ENCODE results near the gene STAT4. TPM values are rescaled to one million over a fixed set of nuclear protein-coding genes. Genes with fewer than 3 reads are reported as not detected.
A peak's percentile ranks its signal among the peaks of the same experiment; 100 is the strongest.

Gene STAT4, protein sequence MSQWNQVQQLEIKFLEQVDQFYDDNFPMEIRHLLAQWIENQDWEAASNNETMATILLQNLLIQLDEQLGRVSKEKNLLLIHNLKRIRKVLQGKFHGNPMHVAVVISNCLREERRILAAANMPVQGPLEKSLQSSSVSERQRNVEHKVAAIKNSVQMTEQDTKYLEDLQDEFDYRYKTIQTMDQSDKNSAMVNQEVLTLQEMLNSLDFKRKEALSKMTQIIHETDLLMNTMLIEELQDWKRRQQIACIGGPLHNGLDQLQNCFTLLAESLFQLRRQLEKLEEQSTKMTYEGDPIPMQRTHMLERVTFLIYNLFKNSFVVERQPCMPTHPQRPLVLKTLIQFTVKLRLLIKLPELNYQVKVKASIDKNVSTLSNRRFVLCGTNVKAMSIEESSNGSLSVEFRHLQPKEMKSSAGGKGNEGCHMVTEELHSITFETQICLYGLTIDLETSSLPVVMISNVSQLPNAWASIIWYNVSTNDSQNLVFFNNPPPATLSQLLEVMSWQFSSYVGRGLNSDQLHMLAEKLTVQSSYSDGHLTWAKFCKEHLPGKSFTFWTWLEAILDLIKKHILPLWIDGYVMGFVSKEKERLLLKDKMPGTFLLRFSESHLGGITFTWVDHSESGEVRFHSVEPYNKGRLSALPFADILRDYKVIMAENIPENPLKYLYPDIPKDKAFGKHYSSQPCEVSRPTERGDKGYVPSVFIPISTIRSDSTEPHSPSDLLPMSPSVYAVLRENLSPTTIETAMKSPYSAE
- 0.21 and 0.35 TPM in 2 replicates for polyA plus RNA-seq (2013)

DNA sequence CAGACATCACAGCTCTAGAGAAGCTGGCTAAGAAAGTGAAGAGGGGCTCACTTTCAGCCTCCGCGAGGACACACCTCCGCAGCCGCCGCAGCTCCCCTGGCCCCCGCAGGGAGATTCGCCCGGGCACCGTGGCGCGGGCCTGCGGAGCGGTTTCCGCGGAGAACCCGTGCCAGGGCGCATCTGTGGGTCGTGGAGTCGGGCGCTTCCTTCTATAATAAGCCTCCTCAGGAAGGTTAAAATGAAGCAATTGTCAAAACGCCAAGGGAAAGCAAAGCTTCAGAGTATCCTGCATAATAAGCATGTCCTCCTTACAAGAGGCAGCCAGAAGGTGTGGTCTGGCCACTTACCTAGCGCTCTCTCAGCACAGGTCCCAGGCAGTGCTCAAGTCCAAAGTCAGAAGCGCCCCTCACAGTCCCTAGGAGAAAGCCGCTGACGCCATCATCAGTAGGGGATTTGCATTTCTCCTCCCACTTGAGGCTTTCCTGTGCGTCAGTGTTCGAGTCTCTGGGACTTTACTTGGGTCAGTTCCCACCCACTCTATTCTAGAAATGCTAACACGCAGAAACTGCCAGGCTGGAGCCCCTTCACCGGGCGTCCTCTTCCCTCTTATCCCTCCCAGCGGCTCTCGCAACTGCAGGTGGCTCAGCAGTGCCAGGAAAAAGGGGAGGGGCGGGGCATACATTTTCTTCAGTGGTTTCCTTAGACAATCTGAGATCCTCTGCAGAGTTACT is at the start of gene STAT4:
STAT4 (minus strand) TSS at position 395 of the 731 bp plus-strand sequence. CDS start 2,791 bp downstream, outside the sequence.
- Histone ChIP-seq H3K9me3 (ENCODE audit: insufficient read depth, low read depth, low read length) (no peaks in the 10 kb centered on the region), H4K12ac (ENCODE audit: low read depth, low read length) (no peak within 1 kb of the TSS), H3K27me3 (ENCODE audit: insufficient read depth, low read length) (peaks cover 6% of the 10 kb centered on the region), H3K9ac (ENCODE audit: low read length) (no peak within 1 kb of the TSS), H2BK12ac (ENCODE audit: low read length) (no peak within 1 kb of the TSS), H3K27ac (ENCODE audit: low read depth, low read length) (no peak within 1 kb of the TSS), H2AK5ac (ENCODE audit: low read length) (no peak within 1 kb of the TSS), H3K4me3 (ENCODE audit: low read depth, low read length) (peak within 1 kb of the TSS; percentile 51), H3K79me2 (ENCODE audit: control insufficient read depth, insufficient read depth, low read length, poor library complexity) (no peaks in the 10 kb centered on the region), H2BK5ac (ENCODE audit: low read depth, low read length, poor library complexity) (no peak within 1 kb of the TSS), H3K4me2 (ENCODE audit: low read length) (peak within 1 kb of the TSS; percentile 95), H3K14ac (ENCODE audit: low read length) (no peak within 1 kb of the TSS), H3K23ac (ENCODE audit: low read length) (no peak within 1 kb of the TSS), H3K4me1 (ENCODE audit: control insufficient read depth in 1 of 2, insufficient read depth in 2 of 2, low read length in 2 of 2) (peaks cover 0 to 10% of the 10 kb centered on the region in 2 experiments), H3K36me3 (ENCODE audit: control insufficient read depth in 1 of 2, insufficient read depth in 2 of 2, low read length in 2 of 2) (no peaks in the 10 kb centered on the region), H2AFZ (ENCODE audit: insufficient read depth, low read length, poor library complexity) (peak within 1 kb of the TSS; percentile 58), H3K18ac (ENCODE audit: low read length) (no peak within 1 kb of the TSS), H4K8ac (ENCODE audit: low read depth, low read length) (no peak within 1 kb of the TSS), H3K4ac (ENCODE audit: low read depth, low read length) (no peak within 1 kb of the TSS), H3K79me1 (ENCODE audit: low read length) (no peaks in the 10 kb centered on the region), H4K91ac (ENCODE audit: low read depth, low read length) (no peak within 1 kb of the TSS), H2BK120ac (ENCODE audit: insufficient read depth, low read length, poor library complexity) (no peak within 1 kb of the TSS)
- no CpG with 5 or more reads among the region's 33 CpGs for WGBS (ENCODE audit: extremely low coverage, insufficient coverage, insufficient read length)
- peak; percentile 7 to 47 for DNase-seq

DNA sequence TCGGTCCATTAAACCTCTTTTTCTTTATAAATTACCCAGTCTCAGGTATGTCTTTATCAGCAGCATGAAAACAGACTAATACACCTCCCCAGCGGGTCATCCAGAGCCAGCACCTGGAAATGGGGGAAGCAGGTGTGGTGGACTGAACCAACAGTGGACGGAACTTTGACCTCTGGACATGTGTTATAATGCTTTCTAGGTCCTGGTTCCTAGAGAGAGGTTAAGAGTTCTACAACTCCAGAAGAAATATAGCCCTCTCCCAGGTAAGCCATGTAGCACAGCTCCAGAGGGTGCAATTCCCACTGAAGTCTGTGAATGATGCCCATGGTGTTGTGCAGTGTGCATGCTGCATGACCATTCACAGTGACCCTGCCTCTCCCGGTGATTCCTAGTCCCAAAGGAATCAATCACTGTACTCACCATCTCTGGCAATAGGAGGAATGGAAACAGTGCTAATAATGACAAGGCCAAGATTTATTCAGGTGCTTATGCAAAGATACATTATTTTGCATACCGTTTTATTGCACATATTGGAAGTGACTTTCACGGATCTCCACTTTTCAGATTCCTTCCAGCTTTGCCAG is 49.2 kb upstream of the STAT4 start:
- DNase-seq, result no peak
- Histone ChIP-seq H3K79me2 (ENCODE audit: control insufficient read depth, insufficient read depth, low read length, poor library complexity) (no peaks in the 10 kb centered on the region), H3K14ac (ENCODE audit: low read length) (no peak overlapping the region), H2AK5ac (ENCODE audit: low read length) (no peak overlapping the region), H3K36me3 (ENCODE audit: control insufficient read depth in 1 of 2, insufficient read depth in 2 of 2, low read length in 2 of 2) (no peaks in the 10 kb centered on the region), H3K18ac (ENCODE audit: low read length) (no peak overlapping the region), H3K4me3 (ENCODE audit: low read depth, low read length) (no peak overlapping the region), H3K4me2 (ENCODE audit: low read length) (no peak overlapping the region), H3K9ac (ENCODE audit: low read length) (no peak overlapping the region), H2AFZ (ENCODE audit: insufficient read depth, low read length, poor library complexity) (no peak overlapping the region), H4K91ac (ENCODE audit: low read depth, low read length) (no peak overlapping the region), H3K27me3 (ENCODE audit: insufficient read depth, low read length) (no peaks in the 10 kb centered on the region), H2BK120ac (ENCODE audit: insufficient read depth, low read length, poor library complexity) (no peak overlapping the region), H3K4ac (ENCODE audit: low read depth, low read length) (no peak overlapping the region), H4K12ac (ENCODE audit: low read depth, low read length) (no peak overlapping the region), H3K9me3 (ENCODE audit: insufficient read depth, low read depth, low read length) (no peaks in the 10 kb centered on the region), H2BK5ac (ENCODE audit: low read depth, low read length, poor library complexity) (no peak overlapping the region), H3K4me1 (ENCODE audit: control insufficient read depth in 1 of 2, insufficient read depth in 2 of 2, low read length in 2 of 2) (peaks cover 2 to 3% of the 10 kb centered on the region in 2 experiments), H4K8ac (ENCODE audit: low read depth, low read length) (no peak overlapping the region), H3K23ac (ENCODE audit: low read length) (no peak overlapping the region), H3K79me1 (ENCODE audit: low read length) (no peaks in the 10 kb centered on the region), H2BK12ac (ENCODE audit: low read length) (no peak overlapping the region), H3K27ac (ENCODE audit: low read depth, low read length) (no peak overlapping the region)
- WGBS (ENCODE audit: extremely low coverage, insufficient coverage, insufficient read length), result no CpG with 5 or more reads among the region's 6 CpGs

DNA sequence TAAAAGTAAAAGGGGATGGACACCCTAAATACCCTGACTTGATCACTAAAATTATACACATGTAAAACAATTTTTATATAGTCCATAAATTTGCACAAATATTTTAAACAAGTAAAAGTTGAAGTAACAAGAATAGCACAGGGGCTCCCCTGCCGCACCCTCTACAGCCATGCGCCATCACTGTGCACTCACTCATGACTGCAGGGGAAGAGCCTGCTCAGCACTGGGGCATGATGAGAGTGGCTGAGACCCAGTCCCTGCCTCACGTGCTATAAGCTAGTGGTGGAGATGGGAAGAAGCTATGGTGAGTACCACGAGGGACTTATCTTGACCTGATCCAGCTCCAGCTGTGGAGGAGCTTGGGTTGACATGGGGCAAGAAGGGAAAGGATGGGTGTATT is 47.5 kb upstream of the STAT4 start:
- no peak overlapping the region for H2AK5ac ChIP-seq (ENCODE audit: low read length)
- H4K91ac ChIP-seq (ENCODE audit: low read depth, low read length), result no peak overlapping the region
- H3K18ac ChIP-seq (ENCODE audit: low read length), result no peak overlapping the region
- H3K4me2 ChIP-seq (ENCODE audit: low read length), result no peak overlapping the region
- H2BK5ac ChIP-seq (ENCODE audit: low read depth, low read length, poor library complexity), result no peak overlapping the region
- no peaks in the 10 kb centered on the region for H3K9me3 ChIP-seq (ENCODE audit: insufficient read depth, low read depth, low read length)
- H3K4ac ChIP-seq (ENCODE audit: low read depth, low read length), result no peak overlapping the region
- no peaks in the 10 kb centered on the region for H3K79me1 ChIP-seq (ENCODE audit: low read length)
- H2BK120ac ChIP-seq (ENCODE audit: insufficient read depth, low read length, poor library complexity), result no peak overlapping the region
- H3K79me2 ChIP-seq (ENCODE audit: control insufficient read depth, insufficient read depth, low read length, poor library complexity), result no peaks in the 10 kb centered on the region
- no peak overlapping the region for H3K9ac ChIP-seq (ENCODE audit: low read length)
- no peak overlapping the region for H2BK12ac ChIP-seq (ENCODE audit: low read length)
- H2AFZ ChIP-seq (ENCODE audit: insufficient read depth, low read length, poor library complexity), result no peak overlapping the region
- no peaks in the 10 kb centered on the region for H3K27me3 ChIP-seq (ENCODE audit: insufficient read depth, low read length)
- H3K4me1 ChIP-seq (ENCODE audit: control insufficient read depth in 1 of 2, insufficient read depth in 2 of 2, low read length in 2 of 2), result peaks cover 2 to 3% of the 10 kb centered on the region in 2 experiments
- no peak overlapping the region for H3K23ac ChIP-seq (ENCODE audit: low read length)
- H3K4me3 ChIP-seq (ENCODE audit: low read depth, low read length), result no peak overlapping the region
- WGBS (ENCODE audit: extremely low coverage, insufficient coverage, insufficient read length), result no CpG with 5 or more reads among the region's 4 CpGs
- H4K8ac ChIP-seq (ENCODE audit: low read depth, low read length), result no peak overlapping the region
- H3K36me3 ChIP-seq (ENCODE audit: control insufficient read depth in 1 of 2, insufficient read depth in 2 of 2, low read length in 2 of 2), result no peaks in the 10 kb centered on the region
- H3K14ac ChIP-seq (ENCODE audit: low read length), result no peak overlapping the region
- H3K27ac ChIP-seq (ENCODE audit: low read depth, low read length), result no peak overlapping the region
- no peak overlapping the region for H4K12ac ChIP-seq (ENCODE audit: low read depth, low read length)
- no peak for DNase-seq

DNA sequence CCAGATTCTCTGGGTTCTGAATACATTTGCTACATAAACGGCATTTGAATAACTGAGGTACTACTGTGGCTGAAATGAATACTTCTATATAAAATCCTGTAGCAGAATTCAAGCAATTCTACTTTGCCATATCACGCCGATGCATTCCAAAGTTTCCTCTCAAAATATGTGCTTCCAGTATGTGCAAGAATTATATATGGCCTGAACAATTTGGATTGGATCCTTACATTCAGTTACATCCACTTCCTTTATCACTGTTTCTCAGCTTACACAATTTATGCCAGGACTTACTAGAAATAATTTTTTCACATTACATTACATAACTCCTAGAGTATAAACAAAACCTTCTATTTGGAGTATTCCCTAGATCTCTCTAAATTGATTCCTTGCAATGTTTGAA is 46.3 kb upstream of the STAT4 start:
- H3K23ac ChIP-seq (ENCODE audit: low read length), result no peak overlapping the region
- no peak overlapping the region for H2BK5ac ChIP-seq (ENCODE audit: low read depth, low read length, poor library complexity)
- H3K27ac ChIP-seq (ENCODE audit: low read depth, low read length), result no peak overlapping the region
- no peak overlapping the region for H4K12ac ChIP-seq (ENCODE audit: low read depth, low read length)
- no peak overlapping the region for H2BK120ac ChIP-seq (ENCODE audit: insufficient read depth, low read length, poor library complexity)
- H4K91ac ChIP-seq (ENCODE audit: low read depth, low read length), result no peak overlapping the region
- H2BK12ac ChIP-seq (ENCODE audit: low read length), result no peak overlapping the region
- no peak overlapping the region for H2AFZ ChIP-seq (ENCODE audit: insufficient read depth, low read length, poor library complexity)
- no peaks in the 10 kb centered on the region for H3K27me3 ChIP-seq (ENCODE audit: insufficient read depth, low read length)
- no peak overlapping the region for H2AK5ac ChIP-seq (ENCODE audit: low read length)
- no peak overlapping the region for H3K18ac ChIP-seq (ENCODE audit: low read length)
- no peaks in the 10 kb centered on the region for H3K4me1 ChIP-seq (ENCODE audit: control insufficient read depth in 1 of 2, insufficient read depth in 2 of 2, low read length in 2 of 2)
- no peak overlapping the region for H3K4ac ChIP-seq (ENCODE audit: low read depth, low read length)
- H3K4me2 ChIP-seq (ENCODE audit: low read length), result no peak overlapping the region
- no peak for DNase-seq
- WGBS (ENCODE audit: extremely low coverage, insufficient coverage, insufficient read length), result no CpG with 5 or more reads among the region's 3 CpGs
- H4K8ac ChIP-seq (ENCODE audit: low read depth, low read length), result no peak overlapping the region
- H3K9ac ChIP-seq (ENCODE audit: low read length), result no peak overlapping the region
- H3K9me3 ChIP-seq (ENCODE audit: insufficient read depth, low read depth, low read length), result no peaks in the 10 kb centered on the region
- H3K79me1 ChIP-seq (ENCODE audit: low read length), result no peaks in the 10 kb centered on the region
- H3K79me2 ChIP-seq (ENCODE audit: control insufficient read depth, insufficient read depth, low read length, poor library complexity), result no peaks in the 10 kb centered on the region
- H3K14ac ChIP-seq (ENCODE audit: low read length), result no peak overlapping the region
- no peaks in the 10 kb centered on the region for H3K36me3 ChIP-seq (ENCODE audit: control insufficient read depth in 1 of 2, insufficient read depth in 2 of 2, low read length in 2 of 2)
- H3K4me3 ChIP-seq (ENCODE audit: low read depth, low read length), result no peak overlapping the region

Data from trophoblast cell (in vitro differentiated cells and primary cell).